H1 (cell line): ENCODE measurements around the gene ARID5B. TPM values are rescaled to one million over a fixed set of nuclear protein-coding genes. Genes with fewer than 3 reads are reported as not detected.

Experiments used
- CTBP2 ChIP-seq: IDR thresholded peaks from 2 replicates; pipeline ENCODE4 v1.7.0; 2011; ENCODE audit warnings: borderline replicate concordance, mild to moderate bottlenecking, moderate library complexity, mixed read lengths, low read length; ENCODE audit not compliant: insufficient read depth, insufficient read length
- polyA plus RNA-seq, 7 experiments: library from polyadenylated mRNA; depleted of rRNA in 3 of 7; stranded (reverse) in 5 of 7; unstranded in 2 of 7; fragments of >200 nt in 5 of 7; fragments of 200-250 nt in 2 of 7; gene quantifications; 1 replicate in 5 of 7; 2 replicates in 1 of 7; 4 replicates in 1 of 7; pipeline versions ENCODE4 v1.2.1 to v1.2.3, GENCODE V29; 2011 to 2013; ENCODE audit warnings: missing spikeins in 2 of 7, mixed read lengths in 2 of 7
- total RNA-seq: library from RNA; stranded (reverse); fragmentation: NEBNext Ultra II Directional; extraction: Animal tissue kit (Norgen Biotek cat#: 25700); gene quantifications from 2 replicates; pipeline ENCODE4 v1.2.1, GENCODE V29; 2021
- TF ChIP-seq, protein P1 (sequence below): IDR thresholded peaks from 2 replicates; pipeline ENCODE4 v1.6.1; 2012; ENCODE audit warnings: low read length, inconsistent platforms

Gene ARID5B
- total and polyA plus RNA-seq, 2 of the 8 experiments (the other 6 are each of a cell fraction or from before 2014, with no cell fraction given) = 0.21 to 1.1 TPM

DNA sequence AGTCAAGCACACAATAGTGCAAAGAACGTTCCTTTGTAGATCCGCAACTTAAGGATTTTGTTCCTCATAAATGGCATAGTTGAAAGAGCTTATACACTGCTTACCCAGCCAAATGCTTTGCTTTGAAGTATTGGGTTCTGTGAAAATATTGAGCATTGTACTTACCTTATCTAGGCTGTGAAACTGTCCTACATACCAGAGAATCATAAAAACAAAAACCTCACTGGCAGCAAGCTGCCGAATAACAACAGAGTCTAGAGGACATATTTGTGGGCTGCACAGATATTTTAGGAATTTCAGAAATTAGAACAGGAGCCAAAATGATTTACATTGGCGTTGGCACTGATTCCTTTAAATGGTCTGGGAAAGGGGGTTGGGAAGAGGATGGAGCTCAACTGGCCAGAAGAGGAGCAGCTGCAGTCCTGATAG is 192.4 kb downstream of the ARID5B start (continued):
- no peak for TF ChIP-seq CTBP2
- TF ChIP-seq, protein P1, sequence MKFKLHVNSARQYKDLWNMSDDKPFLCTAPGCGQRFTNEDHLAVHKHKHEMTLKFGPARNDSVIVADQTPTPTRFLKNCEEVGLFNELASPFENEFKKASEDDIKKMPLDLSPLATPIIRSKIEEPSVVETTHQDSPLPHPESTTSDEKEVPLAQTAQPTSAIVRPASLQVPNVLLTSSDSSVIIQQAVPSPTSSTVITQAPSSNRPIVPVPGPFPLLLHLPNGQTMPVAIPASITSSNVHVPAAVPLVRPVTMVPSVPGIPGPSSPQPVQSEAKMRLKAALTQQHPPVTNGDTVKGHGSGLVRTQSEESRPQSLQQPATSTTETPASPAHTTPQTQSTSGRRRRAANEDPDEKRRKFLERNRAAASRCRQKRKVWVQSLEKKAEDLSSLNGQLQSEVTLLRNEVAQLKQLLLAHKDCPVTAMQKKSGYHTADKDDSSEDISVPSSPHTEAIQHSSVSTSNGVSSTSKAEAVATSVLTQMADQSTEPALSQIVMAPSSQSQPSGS = no peak
- TF ChIP-seq, all 59 proteins: peak for 0
